ENCODE data around the gene C22orf15.

DNA sequence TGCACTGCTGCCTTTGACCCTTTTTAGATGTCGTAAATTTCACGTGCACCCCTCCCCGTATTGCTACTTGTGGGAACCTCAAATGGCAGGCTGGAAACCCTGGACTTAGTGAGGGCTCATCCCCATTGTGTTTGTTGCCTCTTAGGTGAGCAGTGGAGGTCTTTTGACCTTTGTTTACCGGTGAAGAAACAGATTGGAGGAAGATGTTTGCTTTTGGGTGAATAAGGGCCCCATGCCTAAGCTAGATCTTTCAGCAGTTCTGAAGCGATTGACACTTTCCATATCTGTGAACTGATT is 24.8 kb downstream of the C22orf15 start:
- TF ChIP-seq, protein P1, sequence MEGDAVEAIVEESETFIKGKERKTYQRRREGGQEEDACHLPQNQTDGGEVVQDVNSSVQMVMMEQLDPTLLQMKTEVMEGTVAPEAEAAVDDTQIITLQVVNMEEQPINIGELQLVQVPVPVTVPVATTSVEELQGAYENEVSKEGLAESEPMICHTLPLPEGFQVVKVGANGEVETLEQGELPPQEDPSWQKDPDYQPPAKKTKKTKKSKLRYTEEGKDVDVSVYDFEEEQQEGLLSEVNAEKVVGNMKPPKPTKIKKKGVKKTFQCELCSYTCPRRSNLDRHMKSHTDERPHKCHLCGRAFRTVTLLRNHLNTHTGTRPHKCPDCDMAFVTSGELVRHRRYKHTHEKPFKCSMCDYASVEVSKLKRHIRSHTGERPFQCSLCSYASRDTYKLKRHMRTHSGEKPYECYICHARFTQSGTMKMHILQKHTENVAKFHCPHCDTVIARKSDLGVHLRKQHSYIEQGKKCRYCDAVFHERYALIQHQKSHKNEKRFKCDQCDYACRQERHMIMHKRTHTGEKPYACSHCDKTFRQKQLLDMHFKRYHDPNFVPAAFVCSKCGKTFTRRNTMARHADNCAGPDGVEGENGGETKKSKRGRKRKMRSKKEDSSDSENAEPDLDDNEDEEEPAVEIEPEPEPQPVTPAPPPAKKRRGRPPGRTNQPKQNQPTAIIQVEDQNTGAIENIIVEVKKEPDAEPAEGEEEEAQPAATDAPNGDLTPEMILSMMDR (IDR thresholded peaks at IDR 0.05) = no peak
- TF ChIP-seq TCF7 (CRISPR knock-in tag; IDR thresholded peaks at IDR 0.05; ENCODE audit: low read depth) (no peak), GABPB1 (CRISPR knock-in tag; IDR thresholded peaks at IDR 0.05) (no peak), SP1 (CRISPR knock-in tag; conservative IDR thresholded peaks at IDR 0.05) (no peak), NR3C1 (CRISPR knock-in tag; conservative IDR thresholded peaks at IDR 0.05; ENCODE audit: low read depth) (no peak), EMX1 (CRISPR knock-in tag; IDR thresholded peaks at IDR 0.05) (no peak)
